Kidney tubule cell (primary cell): ENCODE measurements around the gene CCNY.

Source experiments
- DNase-seq: peaks from one replicate; pipeline ENCODE4 v3.0.0-alpha.2; 2018; ENCODE audit warnings: low spot score

Gene CCNY

DNA sequence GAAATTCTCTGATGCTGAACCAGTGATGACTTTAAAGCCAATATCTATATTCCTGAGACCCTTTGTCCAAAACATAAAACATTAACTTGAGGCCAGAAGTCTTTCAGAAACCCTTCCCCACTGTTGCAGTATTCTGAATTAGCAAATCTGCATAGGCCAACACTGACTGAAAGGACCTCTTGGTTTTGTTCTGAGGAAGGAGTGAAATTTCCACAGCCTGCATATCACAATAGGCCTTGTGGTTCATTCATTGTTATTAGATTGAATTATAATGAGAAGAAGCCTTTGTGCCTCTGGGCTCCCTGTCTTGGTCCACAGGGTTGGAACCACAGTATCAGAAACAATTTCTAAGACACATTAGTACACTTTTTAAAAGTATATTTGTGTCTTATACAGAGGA lies 90.3 kb downstream of the CCNY start:
- no peak for DNase-seq

DNA sequence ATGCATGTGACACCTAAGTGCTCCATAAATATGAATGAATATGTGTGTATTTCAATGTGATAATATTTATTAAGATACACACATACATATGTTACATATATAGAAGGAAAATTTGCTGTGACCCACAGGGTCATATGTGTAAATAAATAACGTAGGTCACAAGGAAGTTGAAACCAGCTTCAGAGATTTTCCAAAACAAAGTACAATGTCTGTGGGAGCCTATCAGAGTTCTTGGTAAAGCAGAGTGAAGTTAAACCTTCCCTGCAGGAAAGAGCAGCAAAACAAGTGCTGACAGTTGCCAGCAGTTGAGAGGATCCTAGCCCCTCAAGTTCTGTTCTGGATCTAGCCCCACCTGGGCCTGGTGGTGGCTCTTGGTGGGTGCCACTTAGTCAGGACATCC lies 91.2 kb downstream of the CCNY start:
- DNase-seq: no peak

DNA sequence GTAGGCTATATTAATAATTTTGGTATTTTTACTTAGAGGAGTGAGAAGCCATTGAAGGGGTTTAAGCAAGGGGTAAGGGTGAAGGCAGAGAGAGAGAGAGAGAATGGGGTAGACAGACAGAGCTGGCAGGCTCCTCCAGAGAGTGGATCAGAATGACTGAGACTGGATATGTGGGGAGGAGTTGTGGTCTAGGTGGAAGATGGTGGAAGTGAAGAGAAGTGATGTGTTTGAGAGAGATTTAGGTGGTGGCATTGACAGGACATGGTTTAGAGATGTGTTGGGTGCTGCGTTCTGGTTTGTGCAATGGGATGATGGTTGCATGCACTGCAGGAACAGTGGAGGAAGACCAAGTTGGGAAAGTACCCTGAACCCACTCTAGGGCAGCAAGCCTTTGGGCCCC lies 92.2 kb downstream of the CCNY start:
- no peak for DNase-seq

DNA sequence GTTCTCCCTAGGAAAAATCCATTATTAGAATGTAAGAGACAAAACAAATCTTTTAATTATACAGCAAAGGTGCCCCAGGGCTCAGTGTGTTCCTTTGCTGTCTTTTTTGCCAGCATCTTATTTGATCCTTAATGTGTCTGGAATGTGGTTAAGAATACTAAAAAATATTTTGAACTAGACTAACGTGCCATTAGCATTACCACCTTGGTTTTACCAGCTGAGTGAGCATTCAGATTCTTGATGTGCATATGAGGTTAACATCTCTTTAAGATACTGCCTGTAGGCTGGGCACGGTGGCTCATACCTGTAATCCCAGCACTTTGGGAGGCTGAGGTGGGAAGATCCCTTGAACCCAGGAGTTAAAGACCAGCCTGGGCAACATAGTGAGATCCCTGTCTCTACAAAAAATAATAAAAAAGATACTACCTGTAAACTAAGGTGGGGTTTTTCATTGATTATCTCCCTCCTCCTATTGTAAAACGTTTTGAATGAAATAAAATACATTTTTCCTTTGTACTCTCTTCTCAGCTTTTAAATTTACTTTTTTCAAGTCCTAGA lies 96.6 kb downstream of the CCNY start:
- DNase-seq: peak; percentile 80

DNA sequence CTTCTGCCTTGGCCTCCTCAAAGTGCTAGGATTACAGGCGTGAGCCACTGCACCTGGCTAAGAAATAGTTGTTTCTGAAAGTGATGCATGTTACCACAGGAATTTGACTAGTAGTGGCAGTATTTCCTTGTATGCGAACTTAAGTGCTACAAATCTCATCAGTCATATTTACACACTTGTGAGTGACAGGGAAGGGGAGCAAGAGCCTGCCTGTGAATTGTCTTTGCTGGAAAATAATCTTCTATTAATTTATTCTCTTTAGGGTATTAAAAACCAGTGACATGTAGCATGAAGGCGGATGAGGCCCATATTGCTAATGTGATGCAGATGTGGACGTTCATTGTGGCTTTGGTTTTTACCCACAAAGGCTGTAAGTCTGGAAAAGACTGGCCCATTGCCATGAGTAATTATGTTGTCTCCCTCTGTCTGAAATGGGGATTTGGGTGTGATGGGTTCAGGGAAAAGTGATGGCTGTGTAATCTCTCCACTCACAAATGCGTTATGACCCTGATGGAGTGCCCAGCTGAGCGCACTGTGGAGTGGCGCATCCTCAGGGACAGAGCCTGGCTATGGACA lies 97.6 kb downstream of the CCNY start:
- DNase-seq: peak; percentile 78

DNA sequence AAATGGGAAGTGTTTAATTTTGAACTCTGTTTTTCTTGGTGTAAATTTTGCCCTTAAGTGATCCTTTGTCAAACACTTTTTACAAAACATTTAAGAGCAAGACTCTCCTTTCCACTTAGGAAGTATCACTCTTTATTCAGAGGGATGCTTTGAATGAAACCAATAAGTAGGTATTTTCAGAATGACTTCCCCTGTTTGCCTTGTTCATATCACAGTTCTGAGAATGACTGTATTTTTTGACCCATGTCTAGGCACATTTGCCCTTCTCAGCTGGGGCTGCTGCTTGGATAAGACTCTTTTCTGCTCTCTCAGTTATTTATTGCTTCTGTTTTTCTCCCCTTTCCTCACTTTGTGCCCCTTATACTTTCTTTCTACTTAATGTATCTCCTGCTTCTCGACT lies 98.2 kb downstream of the CCNY start:
- no peak for DNase-seq

DNA sequence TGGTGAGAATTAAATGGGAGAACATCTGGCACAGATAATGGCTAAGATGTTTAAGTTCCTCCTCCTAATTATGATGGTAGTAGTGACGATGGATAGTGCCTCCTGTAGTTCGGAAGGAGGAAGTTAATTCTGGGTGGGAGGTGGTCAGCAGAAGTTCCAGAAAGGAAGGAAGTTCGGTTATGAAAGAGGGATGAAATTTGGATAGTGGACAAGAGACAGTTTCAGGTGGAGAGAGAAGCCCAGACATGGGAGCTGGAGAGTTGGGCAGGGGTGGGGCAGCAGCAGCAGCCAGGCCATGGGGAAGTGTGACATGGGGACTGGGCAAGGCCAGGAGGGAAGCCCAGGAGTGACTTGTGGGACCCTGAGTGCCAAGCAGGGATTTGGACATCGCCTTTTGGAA lies 99.5 kb downstream of the CCNY start:
- DNase-seq: no peak

DNA sequence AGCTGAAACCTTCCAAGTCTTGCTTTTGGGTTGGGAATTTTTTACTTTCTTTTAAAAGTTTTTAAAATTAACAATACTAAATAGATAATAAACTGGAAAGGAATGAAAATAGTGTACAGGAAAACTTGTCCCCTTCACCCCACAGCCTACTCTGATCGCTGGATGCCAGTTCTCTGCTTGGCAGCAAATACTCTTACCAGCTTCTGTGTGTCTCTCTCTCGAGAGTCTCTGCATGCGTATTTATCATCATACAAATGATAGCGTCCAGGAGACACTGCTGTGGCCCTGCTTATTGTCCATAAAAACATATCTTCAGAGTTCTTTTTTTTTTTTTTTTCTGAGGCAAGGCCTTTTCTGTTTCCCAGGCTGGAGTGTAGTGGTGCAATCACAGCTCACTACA lies 101.5 kb downstream of the CCNY start:
- no peak for DNase-seq

DNA sequence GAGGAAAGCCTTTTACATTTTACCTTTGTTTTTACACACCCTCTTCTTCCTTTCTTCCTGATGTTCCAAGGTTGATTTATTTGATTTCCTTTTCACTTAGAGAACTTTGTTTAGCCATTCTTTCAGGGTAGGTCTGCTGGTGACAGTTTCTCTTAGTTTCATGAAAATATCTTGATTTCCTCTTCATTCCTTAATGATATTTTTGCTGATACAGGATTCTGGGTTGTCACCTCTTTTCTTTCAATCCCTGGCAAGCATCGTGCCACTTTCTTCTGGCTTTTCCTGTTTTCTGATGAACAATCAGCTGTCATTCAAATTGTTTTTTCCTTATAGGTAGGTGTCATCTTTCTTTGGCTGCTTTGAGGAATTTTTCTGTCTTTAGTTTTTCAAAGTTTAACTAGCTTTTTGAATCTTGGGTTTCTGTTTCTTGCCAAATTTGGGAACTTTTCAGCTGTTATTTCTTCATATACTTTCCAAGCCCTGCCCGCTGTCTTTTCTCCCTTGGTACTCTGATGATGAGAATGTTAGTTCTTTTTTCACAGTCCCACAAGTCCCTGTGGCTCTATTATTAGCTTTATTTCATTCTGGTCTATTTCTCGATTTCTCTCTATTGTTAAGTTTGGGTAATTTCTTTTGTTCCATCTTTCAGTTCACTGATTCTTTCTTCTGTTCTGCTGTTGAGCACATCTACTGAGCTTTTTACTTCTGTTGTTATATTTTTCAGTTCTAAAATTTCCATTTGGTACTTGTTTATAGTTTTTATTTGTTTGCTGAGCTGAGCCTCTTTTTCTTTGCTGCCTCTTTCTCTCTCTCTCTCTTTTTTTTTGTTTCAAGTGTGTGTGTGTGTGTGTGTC lies 102.6 kb downstream of the CCNY start:
- no peak for DNase-seq

DNA sequence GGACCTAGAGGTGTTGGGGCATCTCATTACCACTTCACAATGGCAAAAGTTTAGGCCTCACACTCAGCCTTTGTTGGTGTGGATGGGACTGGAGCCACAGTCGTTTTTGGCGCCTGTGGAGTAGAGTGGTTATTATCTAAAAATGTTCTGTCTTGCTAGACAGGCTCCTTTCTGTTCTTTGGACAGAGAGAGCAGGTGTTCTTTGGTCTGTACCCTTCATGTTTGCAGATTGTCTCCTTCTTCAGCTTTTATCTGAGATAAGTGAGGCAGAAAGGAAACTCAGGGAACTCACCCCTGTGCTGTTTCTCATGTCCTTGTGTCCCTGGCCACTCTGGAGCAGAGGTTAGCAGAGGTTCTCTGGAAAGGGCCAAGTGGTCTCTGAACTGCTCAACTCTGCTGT lies 103.7 kb downstream of the CCNY start:
- no peak for DNase-seq

DNA sequence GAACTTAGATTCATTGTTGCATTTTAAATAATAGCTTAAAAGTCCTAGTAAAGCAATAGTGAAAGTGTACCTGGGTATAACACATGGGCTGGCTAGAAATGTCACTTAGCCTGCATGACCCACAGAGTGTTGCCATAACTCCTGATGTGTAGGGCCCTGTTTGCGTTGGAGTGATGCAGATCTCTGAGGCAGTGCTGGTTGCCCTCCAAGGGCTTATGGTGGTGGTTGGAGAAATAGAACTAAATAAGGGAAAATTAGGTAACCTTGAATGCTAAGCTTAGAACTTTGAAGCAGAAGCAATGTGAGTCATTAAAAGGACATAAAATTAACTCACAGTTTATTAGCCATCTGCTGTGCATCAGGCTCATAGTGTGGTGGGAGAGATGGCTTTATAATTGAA lies 105.7 kb downstream of the CCNY start:
- DNase-seq: no peak

DNA sequence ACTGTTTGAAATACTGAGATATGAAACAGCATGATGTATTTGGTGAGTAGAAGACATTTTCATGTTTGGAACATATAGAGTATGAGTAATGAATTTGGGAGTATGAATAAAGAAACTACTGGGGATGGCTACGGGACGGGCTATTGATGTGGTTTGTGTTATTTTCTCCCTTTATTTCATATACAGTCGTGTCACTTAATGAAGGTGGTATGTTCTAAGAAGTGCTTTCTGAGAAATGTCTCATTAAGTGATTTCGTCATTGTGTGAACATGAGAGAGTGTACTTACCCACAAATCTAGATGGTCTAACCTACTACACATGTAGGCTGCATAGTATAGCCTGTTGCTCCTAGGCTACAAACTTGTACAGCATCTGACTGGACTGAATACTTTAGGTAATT lies 106.3 kb downstream of the CCNY start:
- DNase-seq: no peak

DNA sequence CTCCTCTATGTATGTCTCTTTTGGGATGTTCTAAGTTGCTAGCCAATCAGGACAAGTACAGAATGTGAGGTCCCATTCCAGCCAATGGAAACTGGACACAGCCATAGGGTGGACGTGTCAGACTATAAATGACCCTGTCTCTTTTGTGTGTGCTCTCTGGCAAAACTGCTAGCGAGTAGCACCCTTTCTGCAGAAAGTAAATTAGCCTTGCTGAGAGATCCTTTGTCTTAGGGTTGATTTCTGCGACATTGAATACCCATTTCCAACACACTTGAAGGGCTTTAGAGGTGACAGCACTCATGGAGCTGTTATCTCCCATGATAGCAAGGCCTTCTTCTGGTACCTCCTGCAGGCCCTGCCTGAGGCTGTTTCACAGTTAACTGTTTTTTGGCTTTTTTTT lies 107.5 kb downstream of the CCNY start:
- DNase-seq: no peak

DNA sequence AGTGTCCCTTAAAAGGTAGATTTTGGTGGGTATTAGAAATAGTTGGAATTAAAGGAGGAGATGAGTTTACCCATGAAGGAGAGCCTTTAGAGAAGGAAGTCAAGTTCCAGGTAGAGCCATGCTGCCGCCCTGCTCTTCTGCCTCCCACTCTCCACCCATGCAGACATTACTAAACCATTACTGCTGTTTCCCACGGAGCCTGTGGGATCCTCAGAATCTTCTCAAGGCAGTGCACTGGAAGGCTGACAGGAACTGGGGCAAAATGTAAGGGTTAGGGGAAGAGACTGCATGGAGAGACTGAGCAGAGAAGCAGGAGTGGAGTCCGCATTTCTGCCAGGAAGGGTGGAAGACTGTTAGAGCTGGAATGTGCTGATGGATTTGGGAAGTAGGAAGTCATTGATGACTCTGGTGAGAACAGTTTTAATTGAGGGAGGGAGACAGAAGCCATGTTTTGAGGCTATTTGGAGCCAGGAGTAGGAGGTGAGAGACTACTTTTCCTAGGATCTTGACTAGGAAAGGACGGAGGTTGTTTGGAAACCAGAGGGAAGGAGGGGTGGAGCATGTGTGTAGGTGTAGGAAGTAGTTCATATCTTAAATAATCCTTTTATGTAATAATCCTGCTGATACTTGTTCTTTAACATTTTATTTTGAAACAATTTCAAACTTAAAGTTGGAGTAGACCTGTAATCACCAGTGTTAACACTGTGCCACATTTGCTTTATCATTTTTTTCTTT lies 109.0 kb downstream of the CCNY start:
- no peak for DNase-seq

DNA sequence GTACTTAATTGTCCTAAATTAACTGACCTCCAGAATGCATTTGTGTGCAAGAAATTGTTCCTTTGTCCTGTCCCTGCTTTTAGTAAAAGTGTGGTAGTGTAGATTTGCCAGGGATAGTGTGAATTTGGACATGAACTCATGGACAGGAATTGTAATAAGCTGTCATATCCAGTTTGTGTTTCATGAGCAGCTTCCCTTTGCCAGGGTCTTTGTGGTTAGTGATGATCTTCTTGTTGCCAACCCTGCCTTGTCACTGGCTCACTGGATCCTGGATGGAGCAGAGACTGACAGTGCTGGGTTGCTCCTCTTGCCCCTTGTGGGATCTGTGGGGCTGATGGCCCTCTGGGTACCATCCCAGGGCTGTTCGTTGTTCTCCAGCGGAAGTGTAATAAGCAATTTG lies 110.1 kb downstream of the CCNY start:
- no peak for DNase-seq

DNA sequence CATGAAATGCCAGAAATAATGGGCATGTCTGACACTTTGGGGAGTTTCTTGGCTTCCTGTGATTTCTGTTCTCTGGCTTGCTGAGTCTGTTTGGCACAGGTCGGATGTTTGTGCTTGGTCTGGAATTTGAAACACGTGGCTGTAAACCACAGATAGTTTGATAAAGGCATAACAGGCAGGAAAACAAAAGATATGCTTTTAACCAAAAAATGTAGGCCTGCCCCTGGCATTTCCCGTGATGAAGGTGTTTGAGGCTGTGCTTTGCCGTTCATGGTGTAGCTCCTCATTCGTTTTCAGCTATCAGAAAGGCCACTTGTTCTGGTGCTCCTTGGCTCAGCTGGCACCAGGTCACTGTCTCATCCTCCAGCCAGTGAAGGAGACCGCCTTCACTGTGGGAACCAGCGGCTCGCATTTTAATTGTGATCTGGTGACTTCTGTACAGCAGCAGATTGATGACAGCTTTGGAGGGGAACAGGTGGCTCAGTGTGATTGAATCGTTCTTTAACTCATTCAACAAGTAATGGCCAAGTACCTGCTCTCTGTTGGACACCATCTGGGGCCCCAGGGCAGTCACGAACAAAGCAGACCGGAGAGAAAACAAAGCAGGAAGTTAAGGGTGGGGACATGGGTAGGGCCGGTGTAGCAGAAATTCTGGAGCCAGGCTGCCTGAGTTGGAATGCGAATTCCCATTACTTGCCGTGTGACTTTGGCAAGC lies 111.5 kb downstream of the CCNY start:
- DNase-seq: peak; percentile 72

DNA sequence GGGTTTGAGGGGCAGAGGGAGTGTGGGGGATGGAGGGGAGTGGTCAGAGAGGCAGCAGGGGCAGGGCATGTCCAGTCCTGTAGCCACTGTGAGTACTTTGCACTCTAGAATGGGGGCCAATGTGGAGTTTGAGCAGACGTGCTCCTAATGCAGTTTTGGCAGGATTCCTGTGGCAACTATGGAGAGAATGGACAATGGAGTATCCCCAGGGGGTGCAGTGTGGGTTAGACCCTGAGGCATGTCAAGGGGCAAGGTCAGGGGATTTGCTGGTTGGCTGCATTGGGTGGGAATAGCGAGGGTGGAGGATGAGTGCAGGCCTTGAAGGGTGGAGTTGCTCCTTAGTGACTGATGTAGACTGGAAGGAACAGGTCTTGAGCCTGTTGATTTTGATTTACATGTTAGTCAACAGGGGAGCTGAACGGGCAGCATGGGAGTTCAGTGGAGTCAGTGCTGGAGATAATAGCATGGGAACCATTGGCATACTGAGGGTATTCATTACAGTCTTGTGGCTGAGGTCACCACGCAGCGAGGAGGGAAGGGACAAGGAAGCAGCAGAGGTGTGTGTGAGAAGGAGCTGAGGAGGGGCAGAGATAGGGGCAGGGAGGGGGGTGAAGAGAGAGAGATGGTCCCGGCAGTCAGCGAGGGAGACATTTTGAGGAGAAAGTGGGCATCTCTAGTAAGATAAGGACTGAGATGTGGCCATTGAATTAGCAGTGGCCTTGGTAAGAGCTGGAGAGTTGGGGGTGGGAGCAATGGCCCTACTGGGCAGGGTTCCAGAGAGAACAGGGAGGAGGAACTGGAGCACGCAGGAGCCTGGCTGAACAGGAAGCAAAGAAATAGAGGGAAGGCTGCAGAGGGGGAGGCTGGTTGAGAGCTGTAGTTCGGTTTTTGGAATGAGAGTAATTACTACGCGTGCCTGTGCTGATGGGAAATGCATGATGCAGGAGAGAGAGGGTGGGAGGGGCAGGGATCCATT lies 112.7 kb downstream of the CCNY start:
- peak; percentile 40 for DNase-seq

DNA sequence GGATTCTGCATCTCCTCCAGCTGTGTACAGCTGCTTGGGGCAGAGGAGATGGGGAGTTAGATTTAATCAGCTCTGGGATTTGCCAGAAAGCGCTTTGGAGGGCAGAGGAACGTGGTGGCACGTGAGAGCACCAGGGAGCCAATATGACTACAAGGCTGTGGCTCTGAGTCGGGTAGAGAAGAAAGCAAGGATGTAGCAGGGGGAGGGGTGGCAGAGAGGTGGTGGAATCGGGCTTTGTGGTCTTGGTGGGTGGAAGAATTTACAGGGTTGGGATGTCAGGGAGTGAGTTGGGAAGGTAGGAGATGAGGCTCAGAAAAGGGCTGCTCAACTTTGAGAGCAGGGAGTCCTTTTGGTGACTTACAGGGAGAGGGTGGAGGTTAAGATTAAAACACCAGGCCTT lies 113.6 kb downstream of the CCNY start:
- no peak for DNase-seq

DNA sequence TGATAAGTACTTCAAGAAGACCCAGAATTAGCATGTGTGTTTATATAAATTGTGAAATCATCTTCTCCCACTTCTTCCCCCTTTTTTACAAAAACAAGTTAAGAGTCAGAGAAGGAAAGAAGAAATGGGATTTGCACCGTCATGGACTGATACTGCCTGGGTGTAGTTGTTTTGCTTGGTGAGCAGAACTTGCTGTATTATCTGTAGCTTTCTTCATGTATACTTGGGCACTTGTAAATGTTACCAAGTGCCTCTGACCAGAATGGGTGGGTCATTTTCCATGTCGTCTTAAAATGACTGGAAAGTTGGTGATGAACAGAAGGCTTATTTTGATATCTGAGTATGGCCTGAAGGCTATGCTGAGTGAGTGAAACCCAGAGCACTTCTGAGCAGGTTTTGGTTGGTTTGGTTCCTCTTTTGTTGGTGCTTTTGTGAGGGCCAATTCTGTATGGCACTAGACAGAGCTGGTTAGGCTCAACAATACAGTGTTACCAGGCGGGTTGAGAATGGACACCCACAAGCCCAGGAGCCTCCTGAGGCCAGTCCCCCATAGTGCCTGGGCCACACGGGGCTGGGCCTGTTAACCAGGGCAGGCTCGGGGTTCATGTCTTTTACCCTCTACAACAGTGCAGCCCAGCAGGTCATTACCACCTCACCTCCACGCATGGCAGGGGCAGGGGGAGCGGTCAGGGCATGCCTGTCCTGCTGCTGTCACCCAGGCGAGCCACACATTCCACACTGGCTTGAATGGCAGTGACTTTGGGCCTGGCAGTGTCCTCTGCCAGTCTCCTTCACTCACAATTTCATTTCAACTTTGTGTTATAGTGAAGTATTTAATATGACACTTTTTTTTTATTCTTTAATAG lies 115.1 kb downstream of the CCNY start:
- no peak for DNase-seq

DNA sequence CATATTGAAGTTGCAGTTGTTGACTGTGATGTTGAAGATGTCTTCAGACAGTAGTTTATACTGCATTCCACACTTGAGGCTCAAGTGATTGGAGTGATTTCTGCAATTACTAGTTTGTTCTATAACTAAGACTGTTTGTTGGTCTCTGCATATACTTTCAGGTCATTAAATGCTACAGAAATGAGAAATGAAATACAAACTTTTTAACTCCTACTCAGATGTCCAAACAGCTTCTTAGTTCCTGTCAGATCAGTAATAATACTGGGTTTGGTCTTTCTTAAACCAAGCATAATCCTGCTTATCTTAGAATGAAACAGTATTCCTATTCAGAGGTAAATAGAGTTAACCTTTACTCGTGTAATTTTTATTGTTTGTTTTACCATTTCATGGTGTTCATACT lies 115.9 kb downstream of the CCNY start:
- DNase-seq: no peak
